GM12878 (cell line): ENCODE results near the gene RAPGEF3.

ENCODE experiments used
- BMI1 ChIP-seq: fragments of 450-650 bp; IDR thresholded peaks from 2 replicates; pipeline ENCODE4 v1.6.1; 2016; ENCODE audit warnings: mild to moderate bottlenecking, moderate library complexity, borderline replicate concordance
- EZH2 ChIP-seq: IDR thresholded peaks from 2 replicates; pipeline ENCODE4 v1.6.1; 2012; ENCODE audit warnings: low read depth, mild to moderate bottlenecking, control low read depth, inconsistent platforms, low read length, borderline replicate concordance; ENCODE audit not compliant: control insufficient read depth
- FOXM1 ChIP-seq: IDR thresholded peaks from 2 replicates; pipeline ENCODE4 v1.6.1; 2012; ENCODE audit warnings: low read depth, mild to moderate bottlenecking, inconsistent platforms, low read length, moderate library complexity
- HDGF ChIP-seq: fragments of 450-650 bp; IDR thresholded peaks from 2 replicates; pipeline ENCODE4 v1.6.1; 2016; ENCODE audit warnings: antibody characterized with exemption
- POLR2A ChIP-seq: IDR thresholded peaks from 2 replicates; pipeline ENCODE4 v1.6.1; 2011; ENCODE audit warnings: low read depth, mild to moderate bottlenecking, low read length
- RAD21 ChIP-seq: IDR thresholded peaks from 2 replicates; pipeline ENCODE4 v1.6.1; 2011; ENCODE audit warnings: mild to moderate bottlenecking, low read depth, low read length, moderate library complexity; ENCODE audit not compliant: insufficient read depth
- SMAD5 ChIP-seq: IDR thresholded peaks from 2 replicates; pipeline ENCODE4 v1.6.1; 2016; ENCODE audit warnings: antibody characterized with exemption, low read depth
- TAF1 ChIP-seq: IDR thresholded peaks from 2 replicates; pipeline ENCODE4 v1.6.1; 2011; ENCODE audit warnings: mild to moderate bottlenecking, low read depth, low read length, borderline replicate concordance
- ZNF24 ChIP-seq: fragments of 450-650 bp; IDR thresholded peaks from 2 replicates; pipeline ENCODE4 v1.6.1; 2017; ENCODE audit warnings: antibody characterized with exemption, mild to moderate bottlenecking
- ZNF274 ChIP-seq: IDR thresholded peaks from one replicate; pipeline ENCODE4 v1.8.0; 2011; ENCODE audit not compliant: insufficient read length, insufficient read depth
- TF ChIP-seq, protein P1 (sequence below), 3 experiments: IDR thresholded peaks in 2 of 3; conservative IDR thresholded peaks in 1 of 3; 2 replicates each; pipeline ENCODE4 v1.5.1; 2011; ENCODE audit warnings: low read depth in 3 of 3, low read length in 3 of 3, mild to moderate bottlenecking in 3 of 3, control low read depth in 2 of 3, moderate library complexity in 2 of 3, inconsistent platforms in 1 of 3, mixed read lengths in 1 of 3; ENCODE audit not compliant: control insufficient read depth in 2 of 3, insufficient read depth in 1 of 3; ENCODE audit errors: extremely low read depth in 1 of 3

DNA sequence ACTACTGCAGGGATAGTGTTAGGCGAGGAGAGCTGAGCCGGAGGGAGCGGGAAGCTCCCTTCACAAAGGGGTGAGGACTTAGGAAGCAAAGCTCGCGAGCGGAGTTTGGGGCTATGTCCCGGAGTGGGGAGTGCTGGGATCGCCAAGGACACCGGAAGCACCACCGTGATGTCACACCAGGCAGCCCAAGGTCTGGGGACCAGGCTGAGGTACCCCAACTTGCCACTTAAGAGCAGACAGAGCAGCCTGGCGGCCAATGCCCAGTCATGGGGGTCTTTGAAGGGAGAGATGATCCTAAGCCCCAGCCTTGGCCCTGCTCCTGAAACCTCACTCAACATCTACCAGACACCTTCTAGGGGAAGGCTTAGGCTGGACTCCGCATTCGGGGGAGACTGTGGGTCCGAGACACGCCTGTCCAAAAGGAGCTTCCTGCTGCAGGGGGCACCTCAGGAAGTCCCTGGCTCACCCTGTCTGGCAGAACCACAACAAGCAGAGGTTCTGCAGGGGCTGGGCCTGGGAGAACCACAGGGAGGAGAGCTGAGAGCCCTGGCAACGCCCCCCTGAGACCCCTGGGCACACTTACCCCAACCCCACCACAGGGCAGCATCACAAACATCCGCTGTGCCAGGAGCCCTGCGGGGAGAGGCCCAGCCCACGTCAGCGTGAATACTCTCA is 32.1 kb upstream of the RAPGEF3 start:
- TF ChIP-seq FOXM1 (no peak), ZNF24 (no peak), TAF1 (no peak), BMI1 (no peak), EZH2 (no peak), HDGF (no peak), RAD21 (no peak), ZNF274 (no peak), SMAD5 (no peak), POLR2A (no peak)
- TF ChIP-seq, protein P1, sequence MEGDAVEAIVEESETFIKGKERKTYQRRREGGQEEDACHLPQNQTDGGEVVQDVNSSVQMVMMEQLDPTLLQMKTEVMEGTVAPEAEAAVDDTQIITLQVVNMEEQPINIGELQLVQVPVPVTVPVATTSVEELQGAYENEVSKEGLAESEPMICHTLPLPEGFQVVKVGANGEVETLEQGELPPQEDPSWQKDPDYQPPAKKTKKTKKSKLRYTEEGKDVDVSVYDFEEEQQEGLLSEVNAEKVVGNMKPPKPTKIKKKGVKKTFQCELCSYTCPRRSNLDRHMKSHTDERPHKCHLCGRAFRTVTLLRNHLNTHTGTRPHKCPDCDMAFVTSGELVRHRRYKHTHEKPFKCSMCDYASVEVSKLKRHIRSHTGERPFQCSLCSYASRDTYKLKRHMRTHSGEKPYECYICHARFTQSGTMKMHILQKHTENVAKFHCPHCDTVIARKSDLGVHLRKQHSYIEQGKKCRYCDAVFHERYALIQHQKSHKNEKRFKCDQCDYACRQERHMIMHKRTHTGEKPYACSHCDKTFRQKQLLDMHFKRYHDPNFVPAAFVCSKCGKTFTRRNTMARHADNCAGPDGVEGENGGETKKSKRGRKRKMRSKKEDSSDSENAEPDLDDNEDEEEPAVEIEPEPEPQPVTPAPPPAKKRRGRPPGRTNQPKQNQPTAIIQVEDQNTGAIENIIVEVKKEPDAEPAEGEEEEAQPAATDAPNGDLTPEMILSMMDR (IDR thresholded peaks at IDR 0.05 in 2 of 3, conservative IDR thresholded peaks at IDR 0.05 in 1 of 3; ENCODE audit: control insufficient read depth in 2 of 3, extremely low read depth in 1 of 3, insufficient read depth in 1 of 3, low read depth in 3 of 3, low read length in 3 of 3): no peak
